ENCODE results near the gene BCL2. TPM values are rescaled to one million over a fixed set of nuclear protein-coding genes. Genes with fewer than 3 reads are reported as not detected.

Gene BCL2
- polyA plus RNA-seq, 6 donors from 2014 or later, result 11.8 to 43.0 (median 30.1) TPM

GRCh38 chr18:63175264-63175663 is 144.3 kb downstream of the BCL2 start:
- Mint-ChIP-seq H3K27ac (peak overlapping the region in 5 of 6 donors; percentile 30 to 81 (median 71)), H3K9me3 (no peaks in the 10 kb centered on the region), H3K36me3 (peaks cover 0 to 25% of the 10 kb centered on the region in 2 donors), H3K4me1 (peaks cover 56 to 92% (median 75%) of the 10 kb centered on the region in 3 donors), H3K27me3 (no peaks in the 10 kb centered on the region), H3K4me3 (peak overlapping the region in 1 of 8 donors; percentile 31)
- ATAC-seq (ENCODE audit: low read depth in 2 of 2) (peak; percentile 43 to 64), DNase-seq (no peak)

- DNase-seq (no peak), ATAC-seq (ENCODE audit: low read depth in 2 of 2) (peak; percentile 21 to 28)
- Mint-ChIP-seq H3K4me1 (peaks cover 50 to 87% (median 70%) of the 10 kb centered on the region in 3 donors), H3K36me3 (peaks cover 0 to 25% of the 10 kb centered on the region in 2 donors), H3K27ac (peak overlapping the region in 5 of 6 donors; percentile 24 to 70 (median 43)), H3K9me3 (no peaks in the 10 kb centered on the region), H3K4me3 (peak overlapping the region in 1 of 8 donors; percentile 8), H3K27me3 (no peaks in the 10 kb centered on the region)
Observed at GRCh38 chr18:63173983-63174382, 145.6 kb downstream of the BCL2 start.

GRCh38 chr18:63169853-63170252 is 149.7 kb downstream of the BCL2 start:
- H3K4me1 Mint-ChIP-seq, result peaks cover 36 to 80% (median 70%) of the 10 kb centered on the region in 3 donors
- ATAC-seq (ENCODE audit: low read depth in 2 of 2) (no peak), DNase-seq (no peak)
- no peaks in the 10 kb centered on the region for H3K9me3 Mint-ChIP-seq
- H3K27ac Mint-ChIP-seq, result peak overlapping the region in 1 of 6 donors; percentile 74
- H3K27me3 Mint-ChIP-seq, result no peaks in the 10 kb centered on the region
- no peak overlapping the region for H3K4me3 Mint-ChIP-seq
- H3K36me3 Mint-ChIP-seq, result peaks cover 0 to 21% of the 10 kb centered on the region in 2 donors

- peaks cover 0 to 20% of the 10 kb centered on the region in 2 donors for H3K36me3 Mint-ChIP-seq
Observed at GRCh38 chr18:63168287-63168686, 151.3 kb downstream of the BCL2 start.

GRCh38 chr18:63166142-63166541 is 153.4 kb downstream of the BCL2 start:
- ATAC-seq (ENCODE audit: low read depth in 2 of 2) (no peak), DNase-seq (no peak)
- Mint-ChIP-seq H3K27ac (peak overlapping the region in 1 of 6 donors; percentile 94), H3K4me3 (no peak overlapping the region), H3K4me1 (peaks cover 57 to 83% (median 78%) of the 10 kb centered on the region in 3 donors), H3K9me3 (peaks cover 0 to 4% (median 0%) of the 10 kb centered on the region in 7 donors), H3K27me3 (no peaks in the 10 kb centered on the region), H3K36me3 (peaks cover 0 to 15% of the 10 kb centered on the region in 2 donors)

More at GRCh38 chr18:63168287-63168686, 151.3 kb downstream of the BCL2 start:
- Mint-ChIP-seq H3K27ac (peak overlapping the region in 1 of 6 donors; percentile 70), H3K9me3 (peaks cover 0 to under 1% (median 0%) of the 10 kb centered on the region in 7 donors), H3K4me3 (no peak overlapping the region), H3K4me1 (peaks cover 42 to 79% (median 69%) of the 10 kb centered on the region in 3 donors), H3K27me3 (no peaks in the 10 kb centered on the region)
- DNase-seq (no peak), ATAC-seq (ENCODE audit: low read depth in 2 of 2) (no peak)

- DNase-seq (no peak), ATAC-seq (ENCODE audit: low read depth in 2 of 2) (no peak)
- peak overlapping the region; percentile 42 to 100 (median 88) for H3K27ac Mint-ChIP-seq
- H3K36me3 Mint-ChIP-seq, result peaks cover 0 to 15% of the 10 kb centered on the region in 2 donors
- no peak overlapping the region for H3K4me3 Mint-ChIP-seq
- peaks cover 67 to 90% (median 90%) of the 10 kb centered on the region in 3 donors for H3K4me1 Mint-ChIP-seq
- H3K9me3 Mint-ChIP-seq, result peaks cover 0 to 9% (median 0%) of the 10 kb centered on the region in 7 donors
- no peaks in the 10 kb centered on the region for H3K27me3 Mint-ChIP-seq
Observed at GRCh38 chr18:63164396-63164795, 155.2 kb downstream of the BCL2 start.

GRCh38 chr18:63162271-63163014 is 157.1 kb downstream of the BCL2 start:
- peaks cover 0 to 15% of the 10 kb centered on the region in 2 donors for H3K36me3 Mint-ChIP-seq
- DNase-seq (peak; percentile 80), ATAC-seq (ENCODE audit: low read depth in 2 of 2) (peak; percentile 59 to 67)
- peaks cover 78 to 96% (median 93%) of the 10 kb centered on the region in 3 donors for H3K4me1 Mint-ChIP-seq
- no peaks in the 10 kb centered on the region for H3K27me3 Mint-ChIP-seq
- H3K9me3 Mint-ChIP-seq, result peaks cover 0 to 9% (median 0%) of the 10 kb centered on the region in 7 donors
- peak overlapping the region; percentile 23 to 93 (median 88) for H3K4me3 Mint-ChIP-seq
- H3K27ac Mint-ChIP-seq, result peak overlapping the region; percentile 92 to 100 (median 99)

- Mint-ChIP-seq H3K36me3 (peaks cover 0 to 15% of the 10 kb centered on the region in 2 donors), H3K27me3 (no peaks in the 10 kb centered on the region), H3K4me3 (peak overlapping the region; percentile 23 to 93 (median 84)), H3K27ac (peak overlapping the region; percentile 92 to 100 (median 99)), H3K9me3 (peaks cover 0 to 9% (median 0%) of the 10 kb centered on the region in 7 donors), H3K4me1 (peaks cover 81 to 97% (median 92%) of the 10 kb centered on the region in 3 donors)
- peak; percentile 35 to 37 for ATAC-seq (ENCODE audit: low read depth in 2 of 2)
- peak; percentile 61 for DNase-seq
Observed at GRCh38 chr18:63161761-63162195, 157.8 kb downstream of the BCL2 start.

GRCh38 chr18:63161032-63161760 is 158.4 kb downstream of the BCL2 start:
- ATAC-seq (ENCODE audit: low read depth in 2 of 2) (peak; percentile 55 to 62), DNase-seq (peak; percentile 76)
- Mint-ChIP-seq H3K4me1 (peaks cover 85 to 97% (median 94%) of the 10 kb centered on the region in 3 donors), H3K4me3 (peak overlapping the region; percentile 23 to 93 (median 84)), H3K27me3 (no peaks in the 10 kb centered on the region), H3K9me3 (peaks cover 0 to 9% (median 0%) of the 10 kb centered on the region in 7 donors), H3K27ac (peak overlapping the region; percentile 92 to 100 (median 99)), H3K36me3 (peaks cover 0 to 14% of the 10 kb centered on the region in 2 donors)

GRCh38 chr18:63160172-63160995 is 159.2 kb downstream of the BCL2 start:
- ATAC-seq (ENCODE audit: low read depth in 2 of 2) (no peak), DNase-seq (no peak)
- Mint-ChIP-seq H3K27ac (peak overlapping the region; percentile 92 to 100 (median 99)), H3K9me3 (peaks cover 0 to 9% (median 0%) of the 10 kb centered on the region in 7 donors), H3K36me3 (peaks cover 0 to 6% of the 10 kb centered on the region in 2 donors), H3K4me1 (peaks cover 86 to 97% (median 94%) of the 10 kb centered on the region in 3 donors), H3K27me3 (no peaks in the 10 kb centered on the region), H3K4me3 (peak overlapping the region; percentile 29 to 93 (median 84))

- Mint-ChIP-seq H3K4me3 (peak overlapping the region in 7 of 8 donors; percentile 74 to 93 (median 88)), H3K27me3 (no peaks in the 10 kb centered on the region), H3K27ac (peak overlapping the region; percentile 98 to 100 (median 99)), H3K9me3 (peaks cover 0 to 9% (median 0%) of the 10 kb centered on the region in 7 donors), H3K36me3 (peaks cover 0 to 4% of the 10 kb centered on the region in 2 donors), H3K4me1 (peaks cover 90 to 100% (median 96%) of the 10 kb centered on the region in 3 donors)
- DNase-seq (no peak), ATAC-seq (ENCODE audit: low read depth in 2 of 2) (no peak)
Observed at GRCh38 chr18:63159590-63159989, 160.0 kb downstream of the BCL2 start.

GRCh38 chr18:63158676-63159291 is 160.8 kb downstream of the BCL2 start:
- Mint-ChIP-seq H3K36me3 (peaks cover 0 to 4% of the 10 kb centered on the region in 2 donors), H3K4me3 (peak overlapping the region; percentile 74 to 93 (median 88)), H3K27me3 (no peaks in the 10 kb centered on the region), H3K4me1 (peaks cover 90 to 100% (median 96%) of the 10 kb centered on the region in 3 donors), H3K27ac (peak overlapping the region; percentile 98 to 100 (median 99)), H3K9me3 (peaks cover 0 to 9% (median 0%) of the 10 kb centered on the region in 7 donors)
- peak; percentile 31 to 39 for ATAC-seq (ENCODE audit: low read depth in 2 of 2)
- DNase-seq, result peak; percentile 58

Data from naive B cell (primary cell).